IPS-NIHi11 (cell line): ENCODE measurements around the gene IRGM.

ENCODE experiments used
- DNase-seq: peaks from one replicate; pipeline ENCODE4 v3.0.0; 2012; ENCODE audit warnings: mixed read lengths, low spot score

Gene IRGM

GRCh38 chr5:150895431-150896428, 49.4 kb downstream of the IRGM start:
- DNase-seq = no peak
